A673 (cell line): Measurements from ENCODE around the gene TLX3.

Experiments
- CTCF ChIP-seq: fragments of 300-800, 200-600 bp; sonication (generic); conservative IDR thresholded peaks from 2 replicates; pipeline ENCODE4 v1.5.1; 2017; ENCODE audit warnings: low read depth, mild to moderate bottlenecking, antibody characterized with exemption, low read length, moderate library complexity, mixed read lengths
- EZH2 ChIP-seq: fragments of 200-600 bp; sonication (generic); IDR thresholded peaks from 2 replicates; pipeline ENCODE4 v1.6.1; 2017; ENCODE audit warnings: borderline replicate concordance, low read depth, mild to moderate bottlenecking, mixed read lengths, antibody characterized with exemption, low read length; ENCODE audit not compliant: poor library complexity, severe bottlenecking

GRCh38 chr5:171307789-171308452 lies 1.1 kb upstream of the TLX3 start:
- TF ChIP-seq EZH2 (no peak), CTCF (no peak)
